Memory B cell (primary cell): ENCODE data around the gene FSCB.

Experiments used
- ATAC-seq: fragments of 150-1000 bp; cut with Tn5 transposase; 2 replicates; pipeline ENCODE4 v1.10.0; 2021; ENCODE audit warnings: low read depth, mild to moderate bottlenecking, moderate library complexity
- DNase-seq, 2 donors: peaks; one replicate each; pipeline ENCODE4 v3.0.0; 2022; ENCODE audit warnings: low spot score in 2 of 2
- H3K27ac Mint-ChIP-seq: one replicate; pipeline ENCODE4 v1.8.0; 2022; ENCODE audit warnings: mild to moderate bottlenecking, moderate library complexity, mixed read lengths
- H3K27me3 Mint-ChIP-seq: one replicate; pipeline ENCODE4 v1.8.0; 2022; ENCODE audit warnings: mixed read lengths
- H3K36me3 Mint-ChIP-seq: one replicate; pipeline ENCODE4 v1.8.0; 2022; ENCODE audit warnings: mild to moderate bottlenecking, mixed read lengths
- H3K4me1 Mint-ChIP-seq: one replicate; pipeline ENCODE4 v1.8.0; 2022; ENCODE audit warnings: mixed read lengths
- H3K4me3 Mint-ChIP-seq: one replicate; pipeline ENCODE4 v1.8.0; 2022; ENCODE audit warnings: mild to moderate bottlenecking, moderate library complexity, mixed read lengths
- H3K9me3 Mint-ChIP-seq: one replicate; pipeline ENCODE4 v1.8.0; 2022; ENCODE audit warnings: mixed read lengths

FSCB gene

DNA sequence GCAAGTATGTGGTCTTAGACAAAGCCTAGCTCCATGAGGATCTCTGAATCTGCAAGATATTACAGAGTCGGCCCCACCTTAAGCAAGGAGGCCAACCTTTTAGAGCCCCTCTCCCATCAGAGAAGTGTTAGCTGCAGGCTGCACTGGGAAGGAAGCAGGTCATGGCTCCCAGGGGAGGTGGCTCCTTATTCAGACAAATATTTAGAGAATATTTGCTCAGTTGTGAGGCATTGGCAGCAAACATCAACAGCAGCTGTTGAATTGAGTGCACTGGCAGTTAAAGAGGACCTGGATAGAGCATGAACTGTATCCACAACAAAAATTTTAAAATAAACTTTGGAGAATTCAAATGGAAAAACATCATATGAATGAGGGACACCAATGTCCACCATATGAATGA, 44.7 kb downstream of the FSCB start:
- no peaks in the 10 kb centered on the region for H3K4me1 Mint-ChIP-seq
- no peak overlapping the region for H3K27ac Mint-ChIP-seq
- H3K36me3 Mint-ChIP-seq = no peaks in the 10 kb centered on the region
- no peaks in the 10 kb centered on the region for H3K27me3 Mint-ChIP-seq
- DNase-seq = no peak
- no peak for ATAC-seq
- peaks cover 6% of the 10 kb centered on the region for H3K9me3 Mint-ChIP-seq
- H3K4me3 Mint-ChIP-seq = no peak overlapping the region

DNA sequence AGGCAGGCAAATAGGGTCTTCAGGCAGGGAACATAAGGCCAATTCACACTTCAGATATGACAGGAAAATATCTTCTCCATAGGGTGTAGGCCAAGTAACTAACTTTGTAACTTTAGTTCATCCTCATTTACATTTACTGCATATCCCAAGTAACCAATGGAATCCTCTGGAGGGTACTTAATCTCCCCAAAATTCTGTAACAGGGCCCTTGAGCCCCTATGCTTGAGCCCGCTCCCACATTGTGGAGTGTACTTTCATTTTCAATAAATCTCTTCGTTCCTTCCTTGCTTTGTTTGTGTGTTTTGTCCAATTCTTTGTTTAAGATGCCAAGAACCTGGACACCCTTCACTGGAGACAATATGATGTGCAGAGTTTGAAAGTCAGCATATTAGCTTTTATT, 45.3 kb downstream of the FSCB start:
- DNase-seq = no peak
- H3K4me3 Mint-ChIP-seq = no peak overlapping the region
- H3K36me3 Mint-ChIP-seq = no peaks in the 10 kb centered on the region
- H3K27me3 Mint-ChIP-seq = no peaks in the 10 kb centered on the region
- no peak overlapping the region for H3K27ac Mint-ChIP-seq
- H3K9me3 Mint-ChIP-seq = peaks cover 6% of the 10 kb centered on the region
- H3K4me1 Mint-ChIP-seq = no peaks in the 10 kb centered on the region
- ATAC-seq = no peak
